GM10266 (cell line): ENCODE results near the gene CBFA2T3.

Experiments used
- DNase-seq: peaks from one replicate; pipeline ENCODE4 v3.0.0; 2012; ENCODE audit errors: extremely low spot score
- TF ChIP-seq, protein P1 (sequence below): IDR thresholded peaks from 2 replicates; pipeline ENCODE4 v1.5.1; 2012; ENCODE audit warnings: mild to moderate bottlenecking, low read depth; ENCODE audit not compliant: control insufficient read depth, insufficient read depth; ENCODE audit errors: missing control alignments

CBFA2T3 gene

GRCh38 chr16:88940862-88941817 is 35.9 kb downstream of the CBFA2T3 start:
- TF ChIP-seq, protein P1, sequence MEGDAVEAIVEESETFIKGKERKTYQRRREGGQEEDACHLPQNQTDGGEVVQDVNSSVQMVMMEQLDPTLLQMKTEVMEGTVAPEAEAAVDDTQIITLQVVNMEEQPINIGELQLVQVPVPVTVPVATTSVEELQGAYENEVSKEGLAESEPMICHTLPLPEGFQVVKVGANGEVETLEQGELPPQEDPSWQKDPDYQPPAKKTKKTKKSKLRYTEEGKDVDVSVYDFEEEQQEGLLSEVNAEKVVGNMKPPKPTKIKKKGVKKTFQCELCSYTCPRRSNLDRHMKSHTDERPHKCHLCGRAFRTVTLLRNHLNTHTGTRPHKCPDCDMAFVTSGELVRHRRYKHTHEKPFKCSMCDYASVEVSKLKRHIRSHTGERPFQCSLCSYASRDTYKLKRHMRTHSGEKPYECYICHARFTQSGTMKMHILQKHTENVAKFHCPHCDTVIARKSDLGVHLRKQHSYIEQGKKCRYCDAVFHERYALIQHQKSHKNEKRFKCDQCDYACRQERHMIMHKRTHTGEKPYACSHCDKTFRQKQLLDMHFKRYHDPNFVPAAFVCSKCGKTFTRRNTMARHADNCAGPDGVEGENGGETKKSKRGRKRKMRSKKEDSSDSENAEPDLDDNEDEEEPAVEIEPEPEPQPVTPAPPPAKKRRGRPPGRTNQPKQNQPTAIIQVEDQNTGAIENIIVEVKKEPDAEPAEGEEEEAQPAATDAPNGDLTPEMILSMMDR: peak; percentile 16
- DNase-seq: peak; percentile 87

DNA sequence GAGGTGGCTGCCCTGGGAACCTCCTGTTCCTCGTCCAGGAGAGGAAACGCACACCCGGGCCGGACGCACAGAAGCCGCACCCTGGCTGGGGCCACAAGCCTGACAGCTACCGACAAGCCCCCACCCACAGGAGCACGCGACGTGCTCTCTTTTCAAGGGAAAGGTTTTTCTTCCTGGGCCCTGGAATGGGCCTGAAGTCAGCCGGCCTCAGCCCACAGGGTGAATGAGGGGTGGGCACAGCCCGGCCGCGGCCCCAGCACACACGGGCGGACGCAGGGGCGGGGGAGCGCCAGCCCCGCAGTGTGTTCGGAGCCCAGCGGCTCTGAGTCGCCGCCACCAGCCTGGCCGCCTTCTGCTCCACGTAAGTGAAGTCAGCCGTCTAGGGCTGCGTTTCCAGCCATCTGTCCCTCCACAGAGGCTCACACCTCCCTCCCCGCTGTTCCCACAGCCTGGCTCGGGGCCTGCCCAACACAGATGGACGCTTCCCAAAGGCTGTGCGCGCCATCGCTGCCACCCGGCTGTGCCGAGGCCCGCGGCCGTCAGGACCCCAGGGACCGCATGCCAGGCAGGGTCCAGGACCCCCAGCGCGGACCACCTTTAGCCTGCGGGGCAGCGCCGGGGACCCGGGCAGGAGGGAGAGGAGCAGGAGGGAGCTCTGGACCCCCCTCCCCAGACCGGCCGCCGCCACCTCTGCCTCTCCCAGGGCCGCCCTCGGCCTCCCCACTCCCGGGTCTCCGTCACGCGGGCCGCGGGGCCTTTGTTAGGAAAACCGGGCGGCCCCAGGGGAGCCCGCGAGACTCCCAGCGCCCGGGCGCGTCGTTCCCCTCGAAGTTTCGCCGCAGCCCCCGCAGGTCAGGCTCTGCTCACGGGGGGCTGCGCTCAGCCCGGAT is 36.8 kb downstream of the CBFA2T3 start:
- peak; percentile 77 for DNase-seq
- TF ChIP-seq, protein P1: no peak

DNA sequence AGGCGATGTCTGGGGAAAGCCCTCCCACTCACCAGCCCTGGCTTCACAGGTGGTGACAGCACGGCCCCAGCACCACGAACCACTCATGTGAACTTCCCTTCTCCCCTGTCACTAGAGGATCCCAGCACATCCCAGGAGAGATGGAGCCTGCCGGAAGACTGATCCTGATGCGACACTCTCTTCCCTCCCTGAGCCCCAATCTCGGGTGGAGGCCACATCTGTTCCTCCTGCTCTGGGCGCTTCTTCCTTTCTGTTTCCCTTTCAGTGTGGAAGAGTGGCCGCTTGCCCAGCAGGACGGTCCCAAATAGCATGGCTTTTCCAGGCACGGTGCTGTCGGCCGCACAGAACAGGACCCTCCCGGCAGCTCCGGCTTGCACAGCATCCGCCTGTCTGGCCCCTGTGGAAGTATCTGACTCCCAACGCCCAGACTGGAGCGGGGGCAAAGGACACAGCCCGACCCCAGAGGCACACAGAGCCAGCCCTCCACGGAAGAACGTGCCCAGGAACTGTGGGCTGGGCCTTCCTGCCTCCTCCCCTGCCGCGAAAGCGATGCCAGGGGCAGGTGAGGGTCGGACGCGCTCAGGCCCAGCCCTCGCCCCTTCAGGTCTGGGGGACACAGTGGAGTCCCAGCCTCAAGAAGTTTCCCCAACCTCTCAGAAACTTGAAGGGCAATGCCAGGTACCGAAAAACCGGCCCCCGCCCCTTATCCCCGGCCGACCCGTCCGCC is 37.6 kb downstream of the CBFA2T3 start:
- no peak for DNase-seq
- TF ChIP-seq, protein P1: no peak

DNA sequence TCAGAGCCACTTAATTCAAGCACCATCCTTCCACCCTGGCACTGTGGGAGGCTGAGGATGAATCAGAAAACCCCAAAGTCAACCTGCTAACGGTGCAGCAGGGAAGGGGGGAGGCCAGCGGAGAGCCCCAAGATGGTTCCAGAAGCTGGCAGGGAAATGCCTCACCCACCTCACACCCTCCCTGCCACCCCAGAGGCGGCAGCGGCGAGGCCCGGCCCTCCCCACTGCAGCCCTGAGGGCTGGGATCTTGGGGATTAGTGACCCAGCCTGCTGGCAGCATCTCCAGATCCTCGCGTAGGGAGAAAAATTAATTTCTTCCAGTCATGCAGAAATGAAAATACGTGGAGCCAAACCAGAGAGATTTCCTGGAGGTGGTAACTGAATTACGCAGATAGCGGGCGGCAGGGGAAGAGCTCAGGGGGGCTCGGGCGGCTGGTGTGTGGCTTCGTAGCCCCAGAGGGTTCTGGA is 38.2 kb downstream of the CBFA2T3 start:
- TF ChIP-seq, protein P1: no peak
- DNase-seq: no peak

DNA sequence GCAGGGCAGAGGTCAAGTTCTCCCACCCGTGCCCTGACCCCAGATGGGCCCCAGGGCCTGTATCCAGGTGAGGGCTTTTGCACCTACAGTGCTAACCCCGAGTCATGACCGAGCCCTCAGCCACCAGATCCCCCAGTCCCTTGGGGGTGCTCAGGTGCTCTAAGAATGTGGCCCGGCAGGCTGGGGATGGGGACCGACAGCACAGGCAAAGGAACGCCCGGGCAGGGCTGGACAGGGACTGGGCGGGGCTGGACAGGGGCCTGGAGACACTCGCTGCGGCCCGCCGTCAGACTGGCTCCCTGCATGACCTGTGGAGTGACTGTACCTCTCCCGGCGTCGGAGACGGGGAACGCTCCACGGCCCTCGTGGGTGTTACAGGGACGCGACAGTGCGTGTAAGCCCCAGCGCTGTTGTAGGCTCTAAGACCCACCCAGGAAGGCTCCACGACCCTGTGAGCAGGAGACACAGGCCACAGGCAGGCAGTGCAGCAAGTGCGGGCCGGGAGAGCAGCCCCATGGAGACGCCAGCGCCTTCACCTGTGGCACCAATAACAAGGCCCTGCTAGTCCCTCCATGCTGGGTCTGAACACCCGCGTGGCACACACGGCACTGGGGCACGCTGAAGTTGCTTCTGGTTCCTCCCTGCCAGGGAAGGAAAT is 38.8 kb downstream of the CBFA2T3 start:
- TF ChIP-seq, protein P1: no peak
- DNase-seq: no peak

DNA sequence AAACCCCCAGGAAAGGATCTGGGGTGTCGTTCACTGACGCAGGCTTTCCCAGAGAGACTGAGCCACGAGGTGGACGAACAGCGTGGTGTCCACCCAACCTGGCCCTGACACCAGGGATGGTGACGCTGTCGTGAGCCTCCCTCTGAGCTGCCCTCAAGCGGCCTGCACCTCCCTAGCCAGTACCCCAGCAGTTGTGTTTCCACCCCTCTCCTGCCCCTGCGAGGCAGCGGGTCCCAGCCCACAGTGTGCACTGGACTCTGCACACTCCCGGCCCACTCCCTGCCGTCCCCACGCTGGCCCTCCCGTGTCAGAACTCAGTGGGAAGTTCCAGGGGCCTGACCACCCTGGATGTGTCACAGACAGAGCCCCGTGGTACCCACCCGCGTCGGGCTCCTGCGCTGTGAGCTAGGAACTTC is 39.8 kb downstream of the CBFA2T3 start:
- no peak for DNase-seq
- TF ChIP-seq, protein P1: no peak
